HS-27A (cell line): ENCODE results near the gene SPP1.
"Not testable (repeated sequence)": the region's sequence is repeated elsewhere in the genome, so short reads cannot be mapped to it uniquely, and the experiment has no call there.

Source experiments
- DNase-seq: peaks from one replicate; pipeline ENCODE4 v3.0.0-alpha.2; 2012; ENCODE audit warnings: low read depth, missing footprints

SPP1 gene

GRCh38 chr4:88025868-88026661, 50.6 kb downstream of the SPP1 start:
- DNase-seq, result not testable (repeated sequence)

GRCh38 chr4:88027611-88028608, 52.4 kb downstream of the SPP1 start:
- no peak for DNase-seq

- DNase-seq, result no peak
Measured at GRCh38 chr4:88028946-88029345, 53.4 kb downstream of the SPP1 start.

GRCh38 chr4:88029556-88029955, 54.0 kb downstream of the SPP1 start:
- no peak for DNase-seq

- no peak for DNase-seq
Measured at GRCh38 chr4:88030565-88031310, 55.2 kb downstream of the SPP1 start.
